Stimulated activated CD8-positive, alpha-beta memory T cell treated with anti-CD3 and anti-CD28 coated beads, Interleukin-12 subunit alpha, Interleukin-12 subunit beta, amount 100 ng/mL, for 24 hours (primary cell): ENCODE measurements around the gene KNCN.

Source experiments
- DNase-seq: peaks from one replicate; pipeline ENCODE4 v3.0.0-alpha.2; 2020; ENCODE audit errors: extremely low read depth

The KNCN gene

GRCh38 chr1:46506470-46507219 is 44.8 kb downstream of the KNCN start:
- DNase-seq = no peak

GRCh38 chr1:46503421-46503820 is 48.0 kb downstream of the KNCN start:
- no peak for DNase-seq

DNA sequence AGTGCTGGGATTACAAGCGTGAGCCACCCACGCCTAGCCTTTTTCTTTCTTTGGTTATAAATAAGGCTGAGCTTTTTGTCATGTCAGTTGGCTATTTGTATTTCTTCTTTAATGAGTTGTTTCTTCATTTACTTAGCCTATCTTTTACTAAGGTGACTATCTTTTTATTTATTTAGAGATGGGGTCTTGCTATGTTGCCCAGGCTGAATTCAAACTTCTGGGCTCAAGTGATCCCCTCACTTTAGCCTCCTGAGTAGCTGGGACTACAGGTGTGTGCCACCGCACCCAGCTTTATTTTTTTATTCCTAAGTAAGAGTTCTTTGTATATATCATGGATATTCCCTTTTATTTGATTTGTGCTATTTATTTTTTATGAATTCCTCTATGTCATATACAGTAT is 49.9 kb downstream of the KNCN start:
- DNase-seq = no peak

- no peak for DNase-seq
Measured at GRCh38 chr1:46497665-46498064, 53.8 kb downstream of the KNCN start.

- no peak for DNase-seq
Measured at GRCh38 chr1:46497020-46497419, 54.4 kb downstream of the KNCN start.

GRCh38 chr1:46496505-46496904 is 54.9 kb downstream of the KNCN start:
- DNase-seq = no peak

DNA sequence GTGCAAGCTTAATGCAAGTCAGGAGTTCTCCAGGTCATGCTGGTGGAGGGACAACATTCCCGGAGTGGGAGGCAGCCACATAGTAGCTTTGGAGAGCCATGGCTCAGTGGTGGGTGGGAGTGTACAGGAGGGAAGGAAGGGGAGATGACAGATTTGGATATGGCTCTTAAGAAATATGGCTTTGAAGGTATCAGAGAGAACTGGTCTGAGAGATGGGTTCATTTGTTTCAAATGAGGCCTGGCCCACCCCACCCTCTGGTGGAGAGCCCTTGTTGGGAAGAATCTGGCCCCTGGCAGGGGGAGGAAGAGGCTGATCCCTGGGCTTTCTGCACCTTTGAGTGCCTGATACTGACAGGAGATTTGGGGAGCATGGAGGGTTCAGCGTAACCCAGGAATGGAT is 55.7 kb downstream of the KNCN start:
- no peak for DNase-seq
